Neural crest cell (in vitro differentiated cells): Measurements from ENCODE around the gene SLC26A6. TPM values are rescaled to one million over a fixed set of nuclear protein-coding genes. Genes with fewer than 3 reads are reported as not detected.
A peak's percentile ranks its signal among the peaks of the same experiment; 100 is the strongest.

ENCODE experiments used
- DNase-seq: peaks from one replicate; pipeline ENCODE4 v3.0.0; 2021; ENCODE audit warnings: low read depth, mixed read lengths, low spot score
- H3K27ac Mint-ChIP-seq: one replicate; pipeline ENCODE4 v1.8.0; 2021; ENCODE audit warnings: mild to moderate bottlenecking, mixed read lengths; ENCODE audit not compliant: unreplicated experiment
- H3K27me3 Mint-ChIP-seq: 2 replicates; pipeline ENCODE4 v1.8.0; 2021; ENCODE audit warnings: low read depth, mild to moderate bottlenecking, mixed read lengths
- H3K36me3 Mint-ChIP-seq: 2 replicates; pipeline ENCODE4 v1.8.0; 2021; ENCODE audit warnings: low read depth, mild to moderate bottlenecking, mixed read lengths
- H3K4me1 Mint-ChIP-seq: 2 replicates; pipeline ENCODE4 v1.8.0; 2021; ENCODE audit warnings: mixed read lengths
- H3K4me3 Mint-ChIP-seq: one replicate; pipeline ENCODE4 v1.8.0; 2021; ENCODE audit warnings: mild to moderate bottlenecking, mixed read lengths
- H3K9me3 Mint-ChIP-seq: 2 replicates; pipeline ENCODE4 v1.8.0; 2021; ENCODE audit warnings: mixed read lengths
- total RNA-seq: library from RNA; stranded (reverse); gene quantifications from 2 replicates; pipeline ENCODE4 v1.2.1, GENCODE V29; 2021
- TF ChIP-seq, protein P1 (sequence below): fragments of 200-600 bp; sonication (generic); conservative IDR thresholded peaks from 2 replicates; pipeline ENCODE4 v1.5.0; 2021; ENCODE audit warnings: antibody characterized with exemption, mild to moderate bottlenecking

The SLC26A6 gene
- total RNA-seq, 1 donor from 2014 or later = 57.4 TPM

DNA sequence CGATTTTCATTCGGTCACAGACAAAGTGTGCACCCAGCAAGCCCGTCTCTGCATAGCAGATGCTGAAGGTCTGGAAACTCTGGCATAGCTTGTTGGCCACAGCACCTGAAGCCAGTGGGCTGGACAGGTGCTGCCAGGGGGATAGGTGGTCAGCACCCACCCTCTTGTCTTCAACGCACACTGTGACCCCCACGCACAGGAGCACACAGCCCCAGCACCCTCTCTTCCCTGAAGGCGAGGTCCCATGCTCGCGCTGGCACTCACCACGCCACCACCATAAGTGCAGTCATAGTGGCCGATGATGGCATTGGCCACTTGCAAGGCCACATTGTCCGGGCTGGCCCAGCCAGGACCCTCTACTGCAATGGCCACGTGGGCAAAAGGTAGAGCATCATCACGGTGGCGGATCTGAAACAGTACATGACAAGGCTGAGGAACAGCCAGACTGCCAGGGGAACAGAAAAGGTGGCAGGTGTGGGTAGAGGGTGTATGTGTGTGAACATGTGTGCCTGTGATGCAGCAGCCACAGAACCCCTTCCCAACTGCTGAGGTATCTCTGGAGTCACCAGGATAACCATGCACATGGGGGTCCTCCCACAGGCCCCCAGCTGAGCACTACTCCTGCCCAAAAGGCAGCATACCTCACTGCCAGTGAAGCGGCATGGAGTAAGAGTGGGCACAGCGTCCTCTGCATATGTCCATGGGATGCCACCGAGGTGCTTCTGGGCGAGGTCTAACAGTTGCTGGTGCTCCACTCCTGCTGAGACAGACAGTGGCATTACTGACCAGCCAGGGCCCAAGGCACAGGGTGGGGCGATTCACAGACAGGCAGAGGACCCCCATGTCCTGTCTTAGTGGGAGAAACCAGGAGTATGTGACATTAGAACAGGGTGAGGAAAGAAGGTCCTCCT, 34.3 kb downstream of the SLC26A6 start:
- peak overlapping the region; percentile 75 for H3K27ac Mint-ChIP-seq
- no peaks in the 10 kb centered on the region for H3K27me3 Mint-ChIP-seq
- peaks cover 14% of the 10 kb centered on the region for H3K36me3 Mint-ChIP-seq
- peaks cover 13% of the 10 kb centered on the region for H3K4me1 Mint-ChIP-seq
- TF ChIP-seq, protein P1, sequence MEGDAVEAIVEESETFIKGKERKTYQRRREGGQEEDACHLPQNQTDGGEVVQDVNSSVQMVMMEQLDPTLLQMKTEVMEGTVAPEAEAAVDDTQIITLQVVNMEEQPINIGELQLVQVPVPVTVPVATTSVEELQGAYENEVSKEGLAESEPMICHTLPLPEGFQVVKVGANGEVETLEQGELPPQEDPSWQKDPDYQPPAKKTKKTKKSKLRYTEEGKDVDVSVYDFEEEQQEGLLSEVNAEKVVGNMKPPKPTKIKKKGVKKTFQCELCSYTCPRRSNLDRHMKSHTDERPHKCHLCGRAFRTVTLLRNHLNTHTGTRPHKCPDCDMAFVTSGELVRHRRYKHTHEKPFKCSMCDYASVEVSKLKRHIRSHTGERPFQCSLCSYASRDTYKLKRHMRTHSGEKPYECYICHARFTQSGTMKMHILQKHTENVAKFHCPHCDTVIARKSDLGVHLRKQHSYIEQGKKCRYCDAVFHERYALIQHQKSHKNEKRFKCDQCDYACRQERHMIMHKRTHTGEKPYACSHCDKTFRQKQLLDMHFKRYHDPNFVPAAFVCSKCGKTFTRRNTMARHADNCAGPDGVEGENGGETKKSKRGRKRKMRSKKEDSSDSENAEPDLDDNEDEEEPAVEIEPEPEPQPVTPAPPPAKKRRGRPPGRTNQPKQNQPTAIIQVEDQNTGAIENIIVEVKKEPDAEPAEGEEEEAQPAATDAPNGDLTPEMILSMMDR = no peak
- H3K9me3 Mint-ChIP-seq = no peaks in the 10 kb centered on the region
- no peak overlapping the region for H3K4me3 Mint-ChIP-seq
- DNase-seq = no peak

- H3K4me1 Mint-ChIP-seq = peaks cover 17% of the 10 kb centered on the region
- H3K27ac Mint-ChIP-seq = no peak overlapping the region
- H3K36me3 Mint-ChIP-seq = peaks cover 14% of the 10 kb centered on the region
- H3K27me3 Mint-ChIP-seq = no peaks in the 10 kb centered on the region
- H3K9me3 Mint-ChIP-seq = no peaks in the 10 kb centered on the region
- no peak overlapping the region for H3K4me3 Mint-ChIP-seq
- TF ChIP-seq, protein P1 = no peak
- DNase-seq = no peak
Observed at GRCh38 chr3:48599509-48600285, 35.6 kb downstream of the SLC26A6 start.

- Mint-ChIP-seq H3K27me3 (no peaks in the 10 kb centered on the region), H3K36me3 (peaks cover 14% of the 10 kb centered on the region), H3K9me3 (no peaks in the 10 kb centered on the region), H3K4me3 (no peak overlapping the region), H3K4me1 (peaks cover 17% of the 10 kb centered on the region), H3K27ac (no peak overlapping the region)
- TF ChIP-seq, protein P1 = no peak
- DNase-seq = no peak
Observed at GRCh38 chr3:48599077-48599501, 36.2 kb downstream of the SLC26A6 start.

- DNase-seq = no peak
- peaks cover 17% of the 10 kb centered on the region for H3K4me1 Mint-ChIP-seq
- peak overlapping the region; percentile 23 for H3K4me3 Mint-ChIP-seq
- TF ChIP-seq, protein P1 = no peak
- H3K27ac Mint-ChIP-seq = no peak overlapping the region
- no peaks in the 10 kb centered on the region for H3K9me3 Mint-ChIP-seq
- peaks cover 14% of the 10 kb centered on the region for H3K36me3 Mint-ChIP-seq
- no peaks in the 10 kb centered on the region for H3K27me3 Mint-ChIP-seq
Observed at GRCh38 chr3:48598323-48599076, 36.8 kb downstream of the SLC26A6 start.

- Mint-ChIP-seq H3K4me3 (peak overlapping the region; percentile 58), H3K27me3 (peaks cover 2% of the 10 kb centered on the region)
Observed at GRCh38 chr3:48597408-48597800, 37.9 kb downstream of the SLC26A6 start.

More at GRCh38 chr3:48597408-48597800, 37.9 kb downstream of the SLC26A6 start:
- TF ChIP-seq, protein P1 = no peak
- Mint-ChIP-seq H3K36me3 (peaks cover 9% of the 10 kb centered on the region), H3K9me3 (no peaks in the 10 kb centered on the region), H3K4me1 (peaks cover 17% of the 10 kb centered on the region), H3K27ac (no peak overlapping the region)
- DNase-seq = no peak
